RWPE2 (cell line): ENCODE data around the gene EPC1.

Experiments
- ATAC-seq: fragments of 200-7000 bp; cut with Tn5 transposase; 3 replicates; pipeline ENCODE4 v1.9.1; 2021; ENCODE audit warnings: low read depth
- DNase-seq: peaks from one replicate; pipeline ENCODE4 v3.0.0-alpha.2; 2020; ENCODE audit warnings: low spot score
- H3K27ac ChIP-seq: fragments of 450-650 bp; 2 replicates; pipeline ENCODE4 v1.5.1; 2017; ENCODE audit warnings: mild to moderate bottlenecking; ENCODE audit not compliant: poor library complexity, severe bottlenecking
- H3K27me3 ChIP-seq: fragments of 250-450 bp; sonication (Bioruptor Pico); 2 replicates; pipeline ENCODE4 v1.5.1; 2021; ENCODE audit warnings: mild to moderate bottlenecking, moderate library complexity; ENCODE audit not compliant: insufficient read depth, poor library complexity, severe bottlenecking
- H3K36me3 ChIP-seq: fragments of 250-450 bp; sonication (Bioruptor Pico); 2 replicates; pipeline ENCODE4 v1.5.1; 2020; ENCODE audit warnings: low read depth, mild to moderate bottlenecking, moderate library complexity
- H3K4me1 ChIP-seq: fragments of 250-450 bp; sonication (Bioruptor Pico); 2 replicates; pipeline ENCODE4 v1.5.1; 2021; ENCODE audit warnings: mild to moderate bottlenecking, moderate library complexity; ENCODE audit not compliant: insufficient read depth, poor library complexity, severe bottlenecking
- H3K4me3 ChIP-seq: fragments of 250-450 bp; sonication (Bioruptor Pico); 2 replicates; pipeline ENCODE4 v1.5.1; 2021; ENCODE audit warnings: mild to moderate bottlenecking, moderate library complexity; ENCODE audit not compliant: severe bottlenecking
- H3K9me3 ChIP-seq: fragments of 250-450 bp; sonication (Bioruptor Pico); 2 replicates; pipeline ENCODE4 v1.5.1; 2021; ENCODE audit warnings: mild to moderate bottlenecking, moderate library complexity; ENCODE audit not compliant: severe bottlenecking
- TF ChIP-seq, protein P1 (sequence below): fragments of 450-650 bp; IDR thresholded peaks from one replicate; pipeline ENCODE4 v1.5.1; 2017; ENCODE audit warnings: mild to moderate bottlenecking, moderate library complexity; ENCODE audit not compliant: poor library complexity, severe bottlenecking

EPC1 gene

DNA sequence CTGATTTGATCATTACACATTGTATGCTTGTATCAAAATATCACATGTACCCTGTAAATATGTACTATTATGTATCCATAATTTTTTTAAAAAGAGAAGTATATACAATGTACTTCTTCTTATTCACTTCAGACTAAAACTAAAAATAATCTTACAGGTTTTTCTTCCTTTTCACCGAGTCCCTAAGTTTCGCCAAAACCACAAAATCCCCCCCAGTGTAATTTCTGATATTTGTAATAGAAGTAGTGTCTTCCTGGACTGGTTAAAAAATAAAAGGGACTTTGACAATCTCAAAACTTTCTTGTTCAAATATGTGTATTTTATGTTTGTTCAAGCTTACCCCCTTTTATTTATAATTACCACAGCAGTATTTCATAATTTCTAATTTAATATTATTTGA is 23.9 kb downstream of the EPC1 start:
- TF ChIP-seq, protein P1, sequence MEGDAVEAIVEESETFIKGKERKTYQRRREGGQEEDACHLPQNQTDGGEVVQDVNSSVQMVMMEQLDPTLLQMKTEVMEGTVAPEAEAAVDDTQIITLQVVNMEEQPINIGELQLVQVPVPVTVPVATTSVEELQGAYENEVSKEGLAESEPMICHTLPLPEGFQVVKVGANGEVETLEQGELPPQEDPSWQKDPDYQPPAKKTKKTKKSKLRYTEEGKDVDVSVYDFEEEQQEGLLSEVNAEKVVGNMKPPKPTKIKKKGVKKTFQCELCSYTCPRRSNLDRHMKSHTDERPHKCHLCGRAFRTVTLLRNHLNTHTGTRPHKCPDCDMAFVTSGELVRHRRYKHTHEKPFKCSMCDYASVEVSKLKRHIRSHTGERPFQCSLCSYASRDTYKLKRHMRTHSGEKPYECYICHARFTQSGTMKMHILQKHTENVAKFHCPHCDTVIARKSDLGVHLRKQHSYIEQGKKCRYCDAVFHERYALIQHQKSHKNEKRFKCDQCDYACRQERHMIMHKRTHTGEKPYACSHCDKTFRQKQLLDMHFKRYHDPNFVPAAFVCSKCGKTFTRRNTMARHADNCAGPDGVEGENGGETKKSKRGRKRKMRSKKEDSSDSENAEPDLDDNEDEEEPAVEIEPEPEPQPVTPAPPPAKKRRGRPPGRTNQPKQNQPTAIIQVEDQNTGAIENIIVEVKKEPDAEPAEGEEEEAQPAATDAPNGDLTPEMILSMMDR, result no peak
- no peak for DNase-seq
- peaks cover 9% of the 10 kb centered on the region for H3K36me3 ChIP-seq
- H3K27ac ChIP-seq, result no peak overlapping the region
- peaks cover 18% of the 10 kb centered on the region for H3K4me1 ChIP-seq
- no peak for ATAC-seq
- H3K4me3 ChIP-seq, result no peak overlapping the region
- H3K9me3 ChIP-seq, result no peaks in the 10 kb centered on the region
- no peaks in the 10 kb centered on the region for H3K27me3 ChIP-seq

- TF ChIP-seq, protein P1, result no peak
- Histone ChIP-seq H3K27me3 (no peaks in the 10 kb centered on the region), H3K27ac (no peak overlapping the region), H3K36me3 (peaks cover 12% of the 10 kb centered on the region), H3K4me1 (peaks cover 3% of the 10 kb centered on the region), H3K4me3 (no peak overlapping the region), H3K9me3 (no peaks in the 10 kb centered on the region)
- no peak for ATAC-seq
- DNase-seq, result no peak
These were observed 25.8 kb downstream of the EPC1 start for GRCh38 chr10:32321016-32321631.

- H3K4me3 ChIP-seq, result no peak overlapping the region
- peaks cover 13% of the 10 kb centered on the region for H3K4me1 ChIP-seq
- TF ChIP-seq, protein P1, result no peak
- H3K27me3 ChIP-seq, result no peaks in the 10 kb centered on the region
- H3K36me3 ChIP-seq, result peaks cover 12% of the 10 kb centered on the region
- DNase-seq (no peak), ATAC-seq (no peak)
- H3K27ac ChIP-seq, result no peak overlapping the region
- H3K9me3 ChIP-seq, result no peaks in the 10 kb centered on the region
These were observed 28.5 kb downstream of the EPC1 start for GRCh38 chr10:32318476-32318896.

GRCh38 chr10:32317795-32318357 is 29.1 kb downstream of the EPC1 start:
- no peak overlapping the region for H3K27ac ChIP-seq
- H3K4me3 ChIP-seq, result no peak overlapping the region

More at GRCh38 chr10:32317795-32318357, 29.1 kb downstream of the EPC1 start:
- DNase-seq (no peak), ATAC-seq (no peak)
- peaks cover 12% of the 10 kb centered on the region for H3K36me3 ChIP-seq
- TF ChIP-seq, protein P1, result no peak
- H3K9me3 ChIP-seq, result no peaks in the 10 kb centered on the region
- peaks cover 13% of the 10 kb centered on the region for H3K4me1 ChIP-seq
- H3K27me3 ChIP-seq, result no peaks in the 10 kb centered on the region
